ENCODE measurements around the gene NRDE2. TPM values are rescaled to one million over a fixed set of nuclear protein-coding genes. Genes with fewer than 3 reads are reported as not detected.

The NRDE2 gene
- total RNA-seq, 2 donors from 2014 or later: 26.4 to 37.3 TPM

GRCh38 chr14:90321891-90322290, 9.8 kb downstream of the NRDE2 start:
- H3K9me3 Mint-ChIP-seq: peaks cover 3% of the 10 kb centered on the region
- peaks cover 49% of the 10 kb centered on the region for H3K36me3 Mint-ChIP-seq (ENCODE audit: low read depth)
- peak overlapping the region; percentile 63 for H3K27ac Mint-ChIP-seq
- peaks cover 18% of the 10 kb centered on the region for H3K4me1 Mint-ChIP-seq
- H3K4me3 Mint-ChIP-seq: no peak overlapping the region
- ATAC-seq (replicated peaks): no peak
- H3K27me3 Mint-ChIP-seq: no peaks in the 10 kb centered on the region

DNA sequence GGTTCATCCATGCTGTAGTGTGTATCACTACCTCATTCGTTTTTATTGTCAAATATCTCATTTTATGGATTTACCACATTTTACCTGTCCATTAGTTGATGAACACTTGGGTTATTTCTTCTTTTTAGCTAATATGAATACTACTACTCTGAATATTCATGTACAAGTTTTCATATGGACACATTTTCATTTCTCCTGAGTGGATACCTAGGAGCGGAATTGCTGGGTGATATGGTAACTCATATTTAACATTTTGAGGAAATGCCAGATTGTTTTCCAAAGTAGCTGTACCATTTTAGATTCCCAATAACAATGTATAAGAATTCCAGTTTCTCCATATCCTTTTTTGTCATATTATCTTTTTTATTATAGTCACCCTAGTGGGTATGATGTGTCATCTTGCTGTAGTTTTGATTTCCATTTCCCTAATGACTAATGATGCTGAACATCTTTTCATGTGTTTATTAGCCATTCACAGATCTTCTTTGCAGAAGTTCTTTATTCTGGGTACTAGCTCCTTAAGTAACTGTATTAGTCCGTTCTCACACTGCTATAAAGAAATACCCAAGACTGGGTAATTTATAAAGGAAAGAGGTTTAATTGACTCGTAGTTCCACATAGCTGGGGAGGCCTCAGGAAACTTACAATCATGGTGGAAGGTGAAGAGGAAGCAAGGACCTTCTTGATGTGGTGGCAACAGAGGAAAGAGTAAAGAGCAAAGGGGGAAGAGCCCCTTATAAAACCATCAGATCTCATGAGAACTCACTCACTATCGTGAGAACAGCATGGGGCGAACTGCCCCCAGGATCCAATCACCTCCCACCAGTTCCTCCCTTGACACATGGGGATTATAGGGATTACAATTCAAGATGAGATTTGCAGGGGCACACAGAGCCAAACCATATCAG, 11.9 kb downstream of the NRDE2 start:
- Mint-ChIP-seq H3K4me3 (peak overlapping the region; percentile 63), H3K27ac (peak overlapping the region; percentile 84), H3K27me3 (no peaks in the 10 kb centered on the region), H3K9me3 (peaks cover 3% of the 10 kb centered on the region), H3K36me3 (ENCODE audit: low read depth) (peaks cover 58% of the 10 kb centered on the region), H3K4me1 (peaks cover 18% of the 10 kb centered on the region)
- peak; percentile 92 for ATAC-seq (replicated peaks)

- H3K4me1 Mint-ChIP-seq: peaks cover 18% of the 10 kb centered on the region
- H3K4me3 Mint-ChIP-seq: peak overlapping the region; percentile 63
- no peaks in the 10 kb centered on the region for H3K27me3 Mint-ChIP-seq
- peaks cover 3% of the 10 kb centered on the region for H3K9me3 Mint-ChIP-seq
- peak; percentile 16 for ATAC-seq (replicated peaks)
- H3K36me3 Mint-ChIP-seq (ENCODE audit: low read depth): peaks cover 62% of the 10 kb centered on the region
- H3K27ac Mint-ChIP-seq: no peak overlapping the region
Measured at GRCh38 chr14:90319173-90319572, 12.6 kb downstream of the NRDE2 start.

DNA sequence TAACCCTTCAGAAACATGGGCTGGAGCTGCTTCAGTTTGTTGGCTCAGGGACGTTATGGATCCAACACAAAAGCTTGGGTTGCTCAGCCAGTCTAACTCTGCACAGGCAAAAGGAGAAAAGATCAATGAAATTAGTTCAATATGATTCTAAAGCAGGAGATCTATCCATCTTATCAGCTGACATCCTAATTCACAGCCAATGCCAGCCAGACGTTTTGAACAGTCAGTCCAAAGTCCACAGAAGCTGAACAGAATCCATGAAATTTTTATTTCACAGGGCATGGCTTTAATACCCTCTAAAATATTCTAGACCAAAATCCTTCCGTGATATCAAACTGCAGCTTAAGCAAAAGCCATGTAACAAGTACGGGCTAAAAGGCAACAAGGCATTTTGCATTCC, 13.7 kb downstream of the NRDE2 start:
- Mint-ChIP-seq H3K36me3 (ENCODE audit: low read depth) (peaks cover 74% of the 10 kb centered on the region), H3K27me3 (no peaks in the 10 kb centered on the region), H3K4me3 (no peak overlapping the region), H3K9me3 (peaks cover 3% of the 10 kb centered on the region), H3K4me1 (peaks cover 18% of the 10 kb centered on the region), H3K27ac (peak overlapping the region; percentile 27)
- no peak for ATAC-seq (replicated peaks)

DNA sequence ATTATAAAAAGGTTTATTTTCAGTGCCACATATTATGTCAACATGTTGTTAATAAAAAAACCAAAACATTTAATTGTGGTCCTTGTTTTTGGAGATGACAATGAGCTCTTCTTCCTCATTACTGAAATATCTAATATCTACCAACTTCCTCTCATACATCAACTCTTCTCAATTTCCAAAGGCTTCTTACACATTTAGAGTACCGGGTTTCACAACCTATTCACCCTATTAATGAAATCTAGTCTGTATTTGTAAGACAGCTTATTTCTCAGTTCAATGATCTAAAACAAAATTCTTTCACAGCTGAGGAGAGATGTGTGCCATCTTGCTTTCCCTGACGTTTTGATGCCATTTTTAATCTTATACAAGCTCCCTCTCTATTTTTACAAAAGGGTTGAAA, 14.5 kb downstream of the NRDE2 start:
- H3K9me3 Mint-ChIP-seq: peaks cover 3% of the 10 kb centered on the region
- H3K27me3 Mint-ChIP-seq: no peaks in the 10 kb centered on the region
- no peak for ATAC-seq (replicated peaks)
- peaks cover 18% of the 10 kb centered on the region for H3K4me1 Mint-ChIP-seq
- no peak overlapping the region for H3K4me3 Mint-ChIP-seq
- H3K27ac Mint-ChIP-seq: peak overlapping the region; percentile 27
- peaks cover 81% of the 10 kb centered on the region for H3K36me3 Mint-ChIP-seq (ENCODE audit: low read depth)

- Mint-ChIP-seq H3K36me3 (ENCODE audit: low read depth) (peaks cover 96% of the 10 kb centered on the region), H3K27me3 (no peaks in the 10 kb centered on the region), H3K4me1 (no peaks in the 10 kb centered on the region), H3K27ac (no peak overlapping the region), H3K4me3 (no peak overlapping the region), H3K9me3 (no peaks in the 10 kb centered on the region)
- no peak for ATAC-seq (replicated peaks)
Measured at GRCh38 chr14:90308561-90308960, 23.2 kb downstream of the NRDE2 start.

DNA sequence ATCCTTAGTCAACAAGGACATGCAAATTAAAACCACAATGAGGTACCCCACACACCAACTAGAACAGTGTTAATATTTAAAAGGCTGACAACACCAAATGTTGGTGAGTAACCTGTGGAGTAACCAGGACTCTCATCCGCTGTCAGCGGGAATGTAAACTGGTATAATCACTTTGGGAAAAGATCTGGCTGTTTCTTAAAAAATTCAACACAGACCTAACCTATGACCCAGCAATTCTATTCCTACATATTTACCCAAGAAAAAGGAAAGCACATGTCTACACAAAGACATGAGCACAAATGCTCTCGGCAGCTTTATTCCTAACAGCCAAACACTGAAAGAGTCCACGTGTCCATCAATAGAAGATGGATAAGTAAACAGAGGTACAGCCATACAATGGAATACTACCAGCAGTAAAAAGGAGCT, 26.6 kb downstream of the NRDE2 start:
- H3K27me3 Mint-ChIP-seq: no peaks in the 10 kb centered on the region
- ATAC-seq (replicated peaks): no peak
- peaks cover 96% of the 10 kb centered on the region for H3K36me3 Mint-ChIP-seq (ENCODE audit: low read depth)
- H3K27ac Mint-ChIP-seq: peak overlapping the region; percentile 26
- peaks cover 8% of the 10 kb centered on the region for H3K4me1 Mint-ChIP-seq
- no peaks in the 10 kb centered on the region for H3K9me3 Mint-ChIP-seq
- no peak overlapping the region for H3K4me3 Mint-ChIP-seq

GRCh38 chr14:90304502-90304901, 27.2 kb downstream of the NRDE2 start:
- Mint-ChIP-seq H3K4me3 (no peak overlapping the region), H3K27ac (peak overlapping the region; percentile 26), H3K4me1 (peaks cover 8% of the 10 kb centered on the region), H3K9me3 (no peaks in the 10 kb centered on the region), H3K36me3 (ENCODE audit: low read depth) (peaks cover 96% of the 10 kb centered on the region), H3K27me3 (no peaks in the 10 kb centered on the region)
- no peak for ATAC-seq (replicated peaks)

DNA sequence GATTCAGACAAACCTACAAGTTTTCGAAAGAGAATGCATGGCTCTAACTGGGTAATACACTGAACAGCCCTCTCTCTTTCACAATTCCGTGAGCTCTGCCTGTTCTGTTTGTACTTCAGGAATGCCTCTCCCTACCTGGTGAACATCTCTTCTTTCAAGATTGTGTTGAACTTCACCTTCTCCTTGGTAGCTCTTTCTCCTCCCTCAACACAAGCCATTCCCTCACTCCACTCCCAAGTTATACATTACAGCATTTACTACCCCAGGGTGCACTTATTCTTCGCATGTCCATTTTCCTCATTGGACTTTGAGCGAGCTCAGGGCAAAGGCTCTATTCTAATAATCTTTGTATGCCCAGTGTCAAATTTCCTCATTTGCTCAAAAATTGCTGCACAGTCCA, 28.3 kb downstream of the NRDE2 start:
- H3K27me3 Mint-ChIP-seq: no peaks in the 10 kb centered on the region
- H3K4me1 Mint-ChIP-seq: peaks cover 8% of the 10 kb centered on the region
- H3K36me3 Mint-ChIP-seq (ENCODE audit: low read depth): peaks cover 95% of the 10 kb centered on the region
- no peaks in the 10 kb centered on the region for H3K9me3 Mint-ChIP-seq
- H3K27ac Mint-ChIP-seq: no peak overlapping the region
- no peak for ATAC-seq (replicated peaks)
- H3K4me3 Mint-ChIP-seq: no peak overlapping the region

- Mint-ChIP-seq H3K27ac (no peak overlapping the region), H3K9me3 (no peaks in the 10 kb centered on the region)
- ATAC-seq (replicated peaks): no peak
Measured at GRCh38 chr14:90302529-90303303, 29.0 kb downstream of the NRDE2 start.

DNA sequence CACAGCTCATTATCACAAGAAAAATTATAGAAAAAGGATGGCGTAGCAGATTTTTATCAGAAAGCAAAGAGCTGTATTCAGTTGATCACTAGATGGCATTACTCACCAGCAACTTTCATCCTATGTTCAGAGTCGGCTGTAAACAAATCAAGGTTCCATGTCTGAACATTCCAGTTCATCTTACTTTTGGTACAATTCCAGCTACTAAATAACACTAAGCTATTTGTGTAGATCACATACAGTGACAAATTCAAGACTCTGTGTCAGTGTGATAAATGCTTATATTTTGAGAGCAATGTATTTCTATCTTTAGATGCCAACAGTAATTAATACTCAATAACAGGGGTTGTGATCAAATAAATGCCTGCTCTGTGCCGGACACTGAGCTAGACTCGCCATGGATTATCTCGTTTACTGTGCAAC, 30.1 kb downstream of the NRDE2 start:
- Mint-ChIP-seq H3K4me3 (no peak overlapping the region), H3K4me1 (peaks cover 8% of the 10 kb centered on the region), H3K9me3 (no peaks in the 10 kb centered on the region), H3K36me3 (ENCODE audit: low read depth) (peaks cover 96% of the 10 kb centered on the region), H3K27me3 (no peaks in the 10 kb centered on the region), H3K27ac (peak overlapping the region; percentile 26)
- no peak for ATAC-seq (replicated peaks)

More at GRCh38 chr14:90302529-90303303, 29.0 kb downstream of the NRDE2 start:
- no peak overlapping the region for H3K4me3 Mint-ChIP-seq
- H3K4me1 Mint-ChIP-seq: peaks cover 8% of the 10 kb centered on the region
- H3K36me3 Mint-ChIP-seq (ENCODE audit: low read depth): peaks cover 95% of the 10 kb centered on the region
- no peaks in the 10 kb centered on the region for H3K27me3 Mint-ChIP-seq

- no peaks in the 10 kb centered on the region for H3K9me3 Mint-ChIP-seq
- peak overlapping the region; percentile 26 for H3K27ac Mint-ChIP-seq
- H3K27me3 Mint-ChIP-seq: no peaks in the 10 kb centered on the region
- no peak overlapping the region for H3K4me3 Mint-ChIP-seq
- peaks cover 8% of the 10 kb centered on the region for H3K4me1 Mint-ChIP-seq
- H3K36me3 Mint-ChIP-seq (ENCODE audit: low read depth): peaks cover 98% of the 10 kb centered on the region
- no peak for ATAC-seq (replicated peaks)
Measured at GRCh38 chr14:90301122-90301521, 30.6 kb downstream of the NRDE2 start.

- no peak overlapping the region for H3K4me3 Mint-ChIP-seq
- no peak for ATAC-seq (replicated peaks)
- no peaks in the 10 kb centered on the region for H3K27me3 Mint-ChIP-seq
- peak overlapping the region; percentile 26 for H3K27ac Mint-ChIP-seq
- H3K36me3 Mint-ChIP-seq (ENCODE audit: low read depth): peaks cover 98% of the 10 kb centered on the region
- no peaks in the 10 kb centered on the region for H3K9me3 Mint-ChIP-seq
- peaks cover 8% of the 10 kb centered on the region for H3K4me1 Mint-ChIP-seq
Measured at GRCh38 chr14:90300611-90301047, 31.1 kb downstream of the NRDE2 start.

DNA sequence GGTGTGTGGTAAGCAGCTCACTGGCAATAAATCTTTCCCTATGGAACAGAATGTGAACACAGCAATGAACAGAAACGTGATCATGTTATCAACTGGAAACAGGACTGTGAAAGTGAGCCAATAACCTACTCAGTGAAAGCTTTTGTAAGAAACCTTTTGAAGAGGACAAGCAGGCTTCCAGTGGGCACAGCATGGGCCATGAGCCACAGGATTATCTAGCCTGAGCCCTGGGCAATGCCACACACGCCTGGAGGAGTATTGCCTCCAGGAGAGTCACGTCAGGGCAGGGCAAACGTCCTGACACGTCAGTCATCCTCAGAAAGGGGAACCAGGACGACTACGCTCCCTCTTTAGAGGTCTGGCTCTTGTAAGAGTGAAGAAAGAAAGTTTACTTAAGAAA, 32.3 kb downstream of the NRDE2 start:
- H3K27ac Mint-ChIP-seq: no peak overlapping the region
- peaks cover 95% of the 10 kb centered on the region for H3K36me3 Mint-ChIP-seq (ENCODE audit: low read depth)
- H3K4me3 Mint-ChIP-seq: no peak overlapping the region
- peaks cover 8% of the 10 kb centered on the region for H3K4me1 Mint-ChIP-seq
- H3K27me3 Mint-ChIP-seq: no peaks in the 10 kb centered on the region
- no peak for ATAC-seq (replicated peaks)
- H3K9me3 Mint-ChIP-seq: no peaks in the 10 kb centered on the region
